Naive thymus-derived CD4-positive, alpha-beta T cell (primary cell): Measurements from ENCODE around the gene DIRAS2. TPM values are rescaled to one million over a fixed set of nuclear protein-coding genes. Genes with fewer than 3 reads are reported as not detected.

Source experiments
- ATAC-seq: fragments of 150-1000 bp; cut with Tn5 transposase; 2 replicates; pipeline ENCODE4 v1.10.0; 2021; ENCODE audit warnings: mild to moderate bottlenecking, moderate library complexity
- CTCF ChIA-PET: fragments of 350-600 bp; sonication (Branson Sonifier 250); formaldehyde crosslinking; loops from one replicate; lab custom pipeline; 2021; ENCODE audit warnings: antibody characterized with exemption; lab: Charles Lee
- POLR2A ChIA-PET: fragments of 350-600 bp; sonication (Branson Sonifier 250); formaldehyde crosslinking; loops from one replicate; lab custom pipeline; 2021; ENCODE audit warnings: antibody characterized with exemption, inconsistent platforms; lab: Charles Lee
- DNase-seq, 9 donors: peaks; one replicate each; pipeline versions ENCODE4 v3.0.0 to v3.0.0-alpha.2; 2020 to 2022; ENCODE audit warnings: mixed read lengths in 1 of 9
- H3K27ac ChIP-seq: one replicate; pipeline ENCODE4 v1.7.0; 2013; ENCODE audit warnings: mild to moderate bottlenecking, low read depth, low read length, moderate library complexity
- H3K27me3 ChIP-seq, 2 donors: one replicate each; pipeline ENCODE4 v1.7.0; 2013; ENCODE audit warnings: low read length in 2 of 2, mild to moderate bottlenecking in 2 of 2, moderate library complexity in 2 of 2; ENCODE audit not compliant: control insufficient read depth in 2 of 2, insufficient read depth in 2 of 2
- H3K36me3 ChIP-seq, 3 experiments: 1 replicate in 2 of 3; 2 replicates in 1 of 3; pipeline ENCODE4 v1.7.0; 2013; ENCODE audit warnings: low read length in 3 of 3, mild to moderate bottlenecking in 3 of 3, moderate library complexity in 1 of 3; ENCODE audit not compliant: insufficient read depth in 3 of 3, control insufficient read depth in 2 of 3
- H3K4me1 ChIP-seq, 2 donors: one replicate each; pipeline ENCODE4 v1.7.0; 2013; ENCODE audit warnings: low read length in 2 of 2, mild to moderate bottlenecking in 2 of 2, moderate library complexity in 1 of 2; ENCODE audit not compliant: control insufficient read depth in 2 of 2, insufficient read depth in 2 of 2
- H3K4me3 ChIP-seq: 2 replicates; pipeline ENCODE4 v1.7.0; 2013; ENCODE audit warnings: mild to moderate bottlenecking, low read length
- H3K9me3 ChIP-seq, 3 experiments: 1 replicate in 2 of 3; 2 replicates in 1 of 3; pipeline ENCODE4 v1.7.0; 2013; ENCODE audit warnings: low read length in 3 of 3; ENCODE audit not compliant: control insufficient read depth in 2 of 3
- H3K27ac Mint-ChIP-seq, 9 donors: one replicate each; pipeline ENCODE4 v1.8.0; 2020 to 2022; ENCODE audit warnings: mixed read lengths in 9 of 9, mild to moderate bottlenecking in 8 of 9, moderate library complexity in 5 of 9, inconsistent platforms in 2 of 9
- H3K27me3 Mint-ChIP-seq, 5 donors: one replicate each; pipeline ENCODE4 v1.8.0; 2021 to 2022; ENCODE audit warnings: mixed read lengths in 5 of 5, mild to moderate bottlenecking in 1 of 5
- H3K36me3 Mint-ChIP-seq, 5 donors: one replicate each; pipeline ENCODE4 v1.8.0; 2020 to 2022; ENCODE audit warnings: mixed read lengths in 5 of 5, mild to moderate bottlenecking in 3 of 5, inconsistent platforms in 1 of 5
- H3K4me1 Mint-ChIP-seq, 7 donors: one replicate each; pipeline ENCODE4 v1.8.0; 2020 to 2022; ENCODE audit warnings: mixed read lengths in 7 of 7, mild to moderate bottlenecking in 3 of 7, inconsistent platforms in 1 of 7
- H3K4me3 Mint-ChIP-seq, 10 donors: one replicate each; pipeline ENCODE4 v1.8.0; 2020 to 2022; ENCODE audit warnings: mild to moderate bottlenecking in 10 of 10, mixed read lengths in 10 of 10, moderate library complexity in 6 of 10, inconsistent platforms in 2 of 10
- H3K9me3 Mint-ChIP-seq, 11 donors: one replicate each; pipeline ENCODE4 v1.8.0; 2020 to 2022; ENCODE audit warnings: mixed read lengths in 11 of 11, mild to moderate bottlenecking in 4 of 11, inconsistent platforms in 1 of 11, moderate library complexity in 1 of 11
- intact Hi-C, 2 donors: fragments of 100-400 bp; cut with micrococcal nuclease; formaldehyde crosslinking; loops; one replicate each; pipeline ENCODE4 v1.15.1; 2023
- polyA plus RNA-seq, 2 donors: library from polyadenylated mRNA; unstranded; fragments of 300-500 nt; fragmentation: Illumina TruSeq; gene quantifications; one replicate each; pipeline ENCODE4 v1.2.3, GENCODE V29; 2021
- total RNA-seq, 6 experiments: library from RNA in 5 of 6; stranded (reverse) in 5 of 6; gene quantifications; 1 replicate in 5 of 6; 2 replicates in 1 of 6; pipeline ENCODE4 v1.2.3 and lab custom pipeline; 2021 to 2026

Gene DIRAS2
- total and polyA plus RNA-seq, 7 experiments from 2014 or later, result not detected

GRCh38 chr9:90616806-90617205 lies 25.8 kb downstream of the DIRAS2 start:
- peaks cover 0 to 4% (median 0%) of the 10 kb centered on the region in 11 donors for H3K9me3 Mint-ChIP-seq
- Histone ChIP-seq H3K4me1 (no peaks in the 10 kb centered on the region), H3K9me3 (no peaks in the 10 kb centered on the region), H3K27ac (no peak overlapping the region), H3K27me3 (no peaks in the 10 kb centered on the region), H3K36me3 (no peaks in the 10 kb centered on the region), H3K4me3 (no peak overlapping the region)
- ChIA-PET POLR2A (no interaction called here), CTCF (no interaction called here)
- H3K36me3 Mint-ChIP-seq, result no peaks in the 10 kb centered on the region
- no peak overlapping the region for H3K27ac Mint-ChIP-seq
- no peak overlapping the region for H3K4me3 Mint-ChIP-seq
- H3K4me1 Mint-ChIP-seq, result peaks cover 0 to 1% (median 0%) of the 10 kb centered on the region in 7 donors
- intact Hi-C loops, result no loop called here
- DNase-seq (no peak), ATAC-seq (no peak)
- peaks cover 13 to 40% (median 21%) of the 10 kb centered on the region in 5 donors for H3K27me3 Mint-ChIP-seq

- Mint-ChIP-seq H3K27me3 (peaks cover 18 to 59% (median 42%) of the 10 kb centered on the region in 5 donors), H3K27ac (no peak overlapping the region), H3K4me3 (no peak overlapping the region), H3K36me3 (no peaks in the 10 kb centered on the region), H3K9me3 (peaks cover 0 to 4% (median 0%) of the 10 kb centered on the region in 11 donors), H3K4me1 (peaks cover 0 to 1% (median 0%) of the 10 kb centered on the region in 7 donors)
- Histone ChIP-seq H3K27me3 (no peaks in the 10 kb centered on the region), H3K4me1 (no peaks in the 10 kb centered on the region), H3K9me3 (no peaks in the 10 kb centered on the region), H3K4me3 (no peak overlapping the region), H3K27ac (no peak overlapping the region), H3K36me3 (no peaks in the 10 kb centered on the region)
- ChIA-PET POLR2A (no interaction called here), CTCF (no interaction called here)
- ATAC-seq, result no peak
- DNase-seq, result no peak
- intact Hi-C loops, result no loop called here
These were observed 29.1 kb downstream of the DIRAS2 start for GRCh38 chr9:90613502-90613901.

DNA sequence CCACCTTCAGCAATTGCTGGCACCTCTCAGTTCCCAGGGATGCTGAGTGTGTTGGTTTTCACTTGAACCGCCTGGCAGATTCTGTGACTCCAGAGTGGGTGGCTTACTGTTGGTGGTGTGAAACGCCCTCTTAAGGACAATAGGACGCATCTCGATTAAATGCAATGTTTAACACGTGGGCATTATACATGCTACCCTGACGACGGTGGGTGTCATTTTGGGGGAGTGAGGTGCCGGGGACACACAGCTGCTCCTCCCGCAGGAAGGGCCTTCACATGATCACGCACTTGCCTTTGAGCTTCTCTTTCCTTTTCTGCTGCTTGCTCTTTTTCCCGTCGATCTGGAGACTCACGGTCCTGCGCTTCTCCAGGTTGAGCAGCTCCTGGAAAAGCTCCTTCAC lies 29.7 kb downstream of the DIRAS2 start:
- POLR2A ChIA-PET, result no interaction called here
- intact Hi-C loops, result no loop called here
- H3K4me3 ChIP-seq, result no peak overlapping the region
- no peaks in the 10 kb centered on the region for H3K36me3 ChIP-seq
- Mint-ChIP-seq H3K9me3 (peaks cover 0 to 4% (median 0%) of the 10 kb centered on the region in 11 donors), H3K4me3 (no peak overlapping the region), H3K27me3 (peaks cover 16 to 59% (median 44%) of the 10 kb centered on the region in 5 donors), H3K36me3 (no peaks in the 10 kb centered on the region), H3K27ac (no peak overlapping the region), H3K4me1 (peaks cover 0 to 1% (median 0%) of the 10 kb centered on the region in 7 donors)
- H3K27ac ChIP-seq, result no peak overlapping the region
- H3K27me3 ChIP-seq, result no peaks in the 10 kb centered on the region
- no peaks in the 10 kb centered on the region for H3K4me1 ChIP-seq
- H3K9me3 ChIP-seq, result no peaks in the 10 kb centered on the region
- no peak for ATAC-seq
- CTCF ChIA-PET, result no interaction called here
- no peak for DNase-seq

GRCh38 chr9:90611568-90611967 lies 31.1 kb downstream of the DIRAS2 start:
- POLR2A ChIA-PET, result no interaction called here
- H3K4me1 ChIP-seq, result no peaks in the 10 kb centered on the region
- no peak overlapping the region for H3K27ac Mint-ChIP-seq
- intact Hi-C loops, result no loop called here
- ATAC-seq (no peak), DNase-seq (no peak)
- H3K4me3 ChIP-seq, result no peak overlapping the region
- no peak overlapping the region for H3K27ac ChIP-seq
- H3K27me3 Mint-ChIP-seq, result peaks cover 9 to 52% (median 37%) of the 10 kb centered on the region in 5 donors
- peaks cover 0 to 4% (median 0%) of the 10 kb centered on the region in 11 donors for H3K9me3 Mint-ChIP-seq
- no peaks in the 10 kb centered on the region for H3K36me3 Mint-ChIP-seq
- CTCF ChIA-PET, result no interaction called here
- H3K36me3 ChIP-seq, result no peaks in the 10 kb centered on the region
- H3K9me3 ChIP-seq, result no peaks in the 10 kb centered on the region
- H3K4me1 Mint-ChIP-seq, result peaks cover 0 to 1% (median 0%) of the 10 kb centered on the region in 7 donors
- H3K4me3 Mint-ChIP-seq, result no peak overlapping the region
- no peaks in the 10 kb centered on the region for H3K27me3 ChIP-seq

DNA sequence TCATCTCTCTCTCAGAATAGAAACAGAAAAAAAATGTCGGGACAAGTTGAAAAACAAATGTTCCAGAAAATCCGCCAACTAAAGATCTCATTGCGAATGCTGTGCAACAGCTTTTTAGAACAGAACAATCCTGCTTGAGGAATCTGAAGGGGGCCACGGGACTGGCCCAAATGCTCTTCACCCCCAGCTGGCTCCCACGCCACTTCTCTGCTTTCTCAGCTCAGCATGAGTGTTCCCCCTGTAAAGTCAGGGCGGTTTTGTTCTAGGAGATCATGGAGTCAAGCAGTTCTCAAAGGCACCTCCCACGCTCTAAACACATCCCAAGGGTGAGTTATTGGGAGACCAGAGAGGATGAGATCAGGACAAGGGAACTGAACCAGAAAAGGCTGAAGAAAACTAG lies 31.5 kb downstream of the DIRAS2 start:
- Histone ChIP-seq H3K36me3 (no peaks in the 10 kb centered on the region), H3K27me3 (no peaks in the 10 kb centered on the region), H3K4me1 (no peaks in the 10 kb centered on the region), H3K9me3 (no peaks in the 10 kb centered on the region), H3K4me3 (no peak overlapping the region), H3K27ac (no peak overlapping the region)
- DNase-seq (no peak), ATAC-seq (no peak)
- Mint-ChIP-seq H3K9me3 (peaks cover 0 to 4% (median 0%) of the 10 kb centered on the region in 11 donors), H3K27me3 (peaks cover 9 to 51% (median 39%) of the 10 kb centered on the region in 5 donors), H3K27ac (no peak overlapping the region), H3K4me3 (no peak overlapping the region), H3K36me3 (no peaks in the 10 kb centered on the region), H3K4me1 (peaks cover 0 to 1% (median 0%) of the 10 kb centered on the region in 7 donors)
- ChIA-PET POLR2A (no interaction called here), CTCF (no interaction called here)
- intact Hi-C loops, result no loop called here

- intact Hi-C loops, result no loop called here
- no peaks in the 10 kb centered on the region for H3K27me3 ChIP-seq
- Mint-ChIP-seq H3K27me3 (peaks cover 9 to 53% (median 35%) of the 10 kb centered on the region in 5 donors), H3K27ac (no peak overlapping the region), H3K4me1 (no peaks in the 10 kb centered on the region), H3K36me3 (no peaks in the 10 kb centered on the region), H3K4me3 (no peak overlapping the region), H3K9me3 (no peaks in the 10 kb centered on the region)
- no peaks in the 10 kb centered on the region for H3K4me1 ChIP-seq
- ChIA-PET POLR2A (no interaction called here), CTCF (no interaction called here)
- ATAC-seq, result no peak
- DNase-seq, result no peak
- H3K9me3 ChIP-seq, result no peaks in the 10 kb centered on the region
- no peak overlapping the region for H3K4me3 ChIP-seq
- H3K27ac ChIP-seq, result no peak overlapping the region
- H3K36me3 ChIP-seq, result no peaks in the 10 kb centered on the region
These were observed 34.7 kb downstream of the DIRAS2 start for GRCh38 chr9:90607701-90608516.

- Mint-ChIP-seq H3K27me3 (peaks cover 2 to 42% (median 28%) of the 10 kb centered on the region in 5 donors), H3K4me1 (no peaks in the 10 kb centered on the region), H3K27ac (no peak overlapping the region), H3K36me3 (no peaks in the 10 kb centered on the region), H3K9me3 (peaks cover 0 to 1% (median 0%) of the 10 kb centered on the region in 11 donors), H3K4me3 (no peak overlapping the region)
- ChIA-PET POLR2A (no interaction called here), CTCF (no interaction called here)
- Histone ChIP-seq H3K27ac (no peak overlapping the region), H3K27me3 (no peaks in the 10 kb centered on the region), H3K9me3 (no peaks in the 10 kb centered on the region), H3K36me3 (no peaks in the 10 kb centered on the region), H3K4me3 (no peak overlapping the region), H3K4me1 (no peaks in the 10 kb centered on the region)
- DNase-seq (no peak), ATAC-seq (no peak)
- intact Hi-C loops, result no loop called here
These were observed 42.6 kb downstream of the DIRAS2 start for GRCh38 chr9:90600029-90600428.
